Erythroblast (primary cell): ENCODE measurements around the gene COG7.

Experiments used
- GATA1 ChIP-seq: IDR thresholded peaks from 2 replicates; pipeline ENCODE4 v1.6.1; 2011; ENCODE audit warnings: low read depth, mild to moderate bottlenecking, control low read depth, low read length, moderate library complexity
- POLR2A ChIP-seq: IDR thresholded peaks from 2 replicates; pipeline ENCODE4 v1.6.1; 2011; ENCODE audit warnings: mild to moderate bottlenecking, low read length

GRCh38 chr16:23428351-23428750 is 24.6 kb downstream of the COG7 start:
- no peak for TF ChIP-seq POLR2A
- TF ChIP-seq GATA1: no peak
